SKM-1 treated with dmso at 0.1 percent for 144 hours (cell line): Measurements from ENCODE around the gene PCK2.

ENCODE experiments used
- DNase-seq: peaks from one replicate; lab custom pipeline; 2025; ENCODE audit not compliant: unreplicated experiment; lab: John Stamatoyannopoulos, UW

The PCK2 gene

DNA sequence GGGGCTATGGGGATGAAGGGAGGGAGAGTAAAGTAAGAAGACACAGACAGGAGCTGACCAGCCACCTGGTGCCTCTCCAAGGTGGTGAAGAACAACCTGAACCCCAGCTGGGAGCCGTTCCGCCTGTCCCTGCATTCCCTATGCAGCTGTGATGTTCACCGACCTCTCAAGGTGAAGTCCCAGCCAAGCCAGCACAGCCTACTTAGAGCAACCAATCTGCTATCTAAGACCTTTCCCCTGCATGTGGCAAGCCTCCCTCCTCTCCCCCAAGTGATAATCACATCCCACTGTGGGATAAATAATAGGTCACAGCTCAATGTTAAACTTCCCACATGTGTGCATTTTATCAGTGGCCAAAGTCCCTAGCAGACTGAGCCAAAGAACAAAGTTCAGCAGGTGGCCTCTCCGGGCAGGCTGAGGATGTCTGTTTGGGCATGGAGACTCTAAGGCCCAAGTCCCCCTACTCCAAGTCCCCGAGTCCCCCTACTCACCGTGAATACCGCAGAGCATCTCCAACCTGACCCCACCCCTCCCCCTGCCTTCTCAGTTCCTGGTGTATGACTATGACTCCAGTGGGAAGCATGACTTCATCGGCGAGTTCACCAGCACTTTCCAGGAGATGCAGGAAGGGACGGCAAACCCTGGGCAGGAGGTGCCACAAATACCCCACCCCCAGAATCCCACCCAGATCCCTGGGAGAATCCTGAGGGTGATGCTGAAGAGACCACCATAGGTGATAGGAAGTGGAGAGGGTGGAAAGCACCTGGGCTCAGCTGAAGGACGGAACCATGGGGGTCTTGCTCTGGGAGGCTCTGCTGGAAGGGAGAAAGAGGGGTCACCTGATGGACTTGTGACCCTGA, 19.3 kb upstream of the PCK2 start:
- no peak for DNase-seq

GRCh38 chr14:24075485-24076301, 18.4 kb upstream of the PCK2 start:
- no peak for DNase-seq

- no peak for DNase-seq
Measured at GRCh38 chr14:24076302-24076601, 17.9 kb upstream of the PCK2 start.

GRCh38 chr14:24077086-24077485, 17.0 kb upstream of the PCK2 start:
- DNase-seq, result no peak

DNA sequence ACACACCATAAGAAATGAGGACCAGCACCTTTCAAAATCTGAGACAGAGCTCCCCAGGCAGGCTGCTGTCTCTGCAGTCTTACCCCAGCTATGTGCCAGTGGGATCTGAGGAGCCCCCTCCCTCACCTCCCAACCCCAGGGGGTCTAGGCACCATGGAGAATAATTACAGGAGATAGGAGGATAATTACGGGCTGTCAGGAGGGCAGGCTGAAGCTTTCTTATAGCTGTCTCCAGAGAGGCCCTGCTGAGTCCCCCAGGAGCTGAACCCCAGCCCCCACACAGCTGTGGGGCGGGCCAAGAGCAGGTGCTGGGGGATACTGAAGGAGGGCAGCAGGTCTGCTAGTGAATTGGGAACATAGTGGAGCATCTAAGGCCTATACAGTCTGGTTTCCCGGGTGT, 16.0 kb upstream of the PCK2 start:
- no peak for DNase-seq

GRCh38 chr14:24079491-24080141, 14.5 kb upstream of the PCK2 start:
- peak; percentile 8 for DNase-seq

DNA sequence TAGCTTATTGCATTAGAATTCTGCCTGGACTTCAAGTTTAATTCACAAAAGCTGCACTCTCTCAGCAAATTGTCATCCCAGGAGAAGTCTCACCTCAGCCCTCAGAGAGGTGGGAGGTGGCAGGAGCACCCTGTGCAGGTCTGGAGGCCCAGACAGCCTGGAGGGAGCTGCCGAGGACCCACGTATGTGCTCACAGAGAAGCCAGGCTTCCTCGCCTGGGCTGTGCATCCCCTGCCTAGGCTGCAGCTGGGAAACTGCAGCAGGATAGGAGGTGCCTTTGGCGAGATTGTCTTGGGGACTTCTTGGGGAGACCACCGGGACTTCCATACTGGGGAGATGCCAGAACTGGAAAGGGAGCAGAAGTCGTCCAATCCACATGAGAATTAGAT, 14.0 kb upstream of the PCK2 start:
- DNase-seq, result no peak

DNA sequence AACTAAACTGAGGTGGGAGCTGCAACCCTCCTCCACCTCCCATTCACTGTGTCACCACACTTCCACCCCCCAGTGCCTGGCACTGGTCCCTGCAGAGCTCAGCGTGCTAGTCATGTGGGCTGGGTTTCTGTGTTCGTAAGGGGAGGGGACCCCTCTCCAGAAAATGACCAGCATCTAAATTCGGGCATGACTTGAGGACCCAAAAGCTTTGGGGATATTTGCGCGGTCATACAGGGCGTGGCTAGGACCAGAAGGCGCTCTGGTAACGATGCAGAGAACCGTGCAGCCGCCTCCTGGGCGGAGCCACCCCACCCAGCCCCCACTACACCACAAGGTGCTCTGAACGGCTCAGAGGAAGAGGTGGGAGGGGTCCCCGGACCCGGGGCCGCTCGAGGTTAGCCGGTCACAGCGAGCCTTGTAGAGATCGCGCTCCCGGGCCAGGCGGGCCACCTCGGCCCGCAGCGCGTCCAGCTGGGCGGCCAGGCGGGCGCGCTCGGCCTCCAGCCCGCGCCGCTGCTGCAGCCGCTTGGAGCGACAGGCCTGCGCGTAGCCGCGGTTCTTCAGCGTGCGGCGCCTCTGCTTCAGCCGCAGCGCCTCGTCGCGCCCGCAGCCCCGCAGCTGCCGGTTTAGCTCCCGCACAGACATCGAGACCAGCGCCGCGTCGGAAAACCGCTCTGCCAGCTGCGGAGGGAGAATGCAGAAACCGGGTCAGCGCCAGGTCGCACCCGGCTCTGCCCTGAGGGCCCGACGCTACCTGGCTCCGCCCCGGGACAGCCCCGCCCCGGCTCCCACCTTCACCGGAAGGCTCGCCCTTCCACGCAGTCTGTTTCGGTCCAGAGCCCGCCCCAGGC, 13.0 kb upstream of the PCK2 start:
- DNase-seq, result no peak

- DNase-seq, result no peak
Measured at GRCh38 chr14:24081739-24082211, 12.3 kb upstream of the PCK2 start.

DNA sequence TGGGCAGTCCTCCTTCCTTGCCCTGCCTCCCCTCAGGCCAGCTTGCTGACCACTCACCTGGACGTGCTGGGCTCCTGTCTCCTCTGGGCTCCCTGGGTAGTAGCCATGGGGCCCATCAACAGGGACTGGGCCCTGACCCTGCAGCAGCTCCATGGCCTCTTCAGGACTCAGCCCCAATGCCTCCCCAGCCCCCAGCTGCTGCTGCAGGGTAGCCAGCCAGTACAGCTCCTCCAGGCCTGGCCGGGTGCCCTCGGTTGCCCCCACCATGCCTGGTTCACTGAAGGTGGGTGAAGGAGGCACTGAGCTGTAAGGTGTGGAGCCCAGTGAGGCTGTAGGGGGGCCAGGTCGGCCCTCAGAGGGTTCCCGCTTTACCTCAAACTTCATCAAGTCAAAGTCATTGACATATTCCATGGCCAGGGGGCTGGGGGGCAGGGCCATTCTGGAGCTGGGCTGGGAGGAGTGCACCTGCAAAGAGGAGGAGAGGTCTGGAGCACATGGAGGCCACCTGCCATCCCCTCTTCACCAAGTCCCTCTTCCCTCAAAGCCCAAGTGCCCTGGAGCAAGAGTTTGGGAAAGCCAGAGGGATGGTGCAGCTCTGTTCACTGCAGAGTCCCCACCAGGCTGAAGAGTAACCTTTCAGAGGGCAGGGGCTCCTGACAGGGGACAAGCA, 11.6 kb upstream of the PCK2 start:
- no peak for DNase-seq

DNA sequence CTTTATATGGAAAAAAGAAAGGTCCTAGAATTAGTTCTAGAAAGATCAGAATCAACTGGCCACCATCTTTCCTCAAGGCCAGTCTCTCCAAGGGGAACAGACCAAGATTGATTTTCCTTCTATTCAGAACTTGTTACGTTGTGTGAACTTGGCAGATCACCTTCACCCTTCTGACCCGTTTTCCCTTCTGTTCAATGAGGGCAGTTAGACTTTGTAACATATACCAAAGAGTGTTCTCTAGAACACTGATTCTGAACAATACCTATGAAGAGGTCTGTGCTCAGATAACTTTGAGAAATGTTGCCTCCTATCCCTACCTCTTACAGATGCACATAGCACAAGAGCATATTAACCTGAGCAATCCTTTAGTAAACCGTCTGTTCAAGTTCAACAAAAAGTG, 10.6 kb upstream of the PCK2 start:
- no peak for DNase-seq

GRCh38 chr14:24084440-24084839, 9.7 kb upstream of the PCK2 start:
- DNase-seq, result no peak

DNA sequence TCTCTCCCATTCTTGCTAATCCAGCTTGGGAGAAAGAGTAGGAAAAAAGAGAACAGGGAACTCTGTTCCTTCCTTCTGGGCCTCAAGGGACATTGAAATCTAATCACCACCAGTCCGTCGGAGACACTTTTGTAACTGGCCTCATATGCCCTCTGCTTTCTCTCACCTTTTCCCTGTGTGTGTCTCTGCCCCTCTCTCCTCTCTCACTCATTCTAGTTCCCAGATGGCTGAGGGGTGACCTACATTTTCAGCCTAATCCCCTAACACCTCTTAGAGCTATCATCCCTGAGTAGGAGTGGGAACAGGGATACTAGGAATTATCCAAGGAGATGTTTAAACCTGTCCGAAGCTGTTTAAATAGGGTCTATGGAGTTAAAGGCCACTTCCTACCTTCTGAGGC, 8.9 kb upstream of the PCK2 start:
- DNase-seq, result no peak

DNA sequence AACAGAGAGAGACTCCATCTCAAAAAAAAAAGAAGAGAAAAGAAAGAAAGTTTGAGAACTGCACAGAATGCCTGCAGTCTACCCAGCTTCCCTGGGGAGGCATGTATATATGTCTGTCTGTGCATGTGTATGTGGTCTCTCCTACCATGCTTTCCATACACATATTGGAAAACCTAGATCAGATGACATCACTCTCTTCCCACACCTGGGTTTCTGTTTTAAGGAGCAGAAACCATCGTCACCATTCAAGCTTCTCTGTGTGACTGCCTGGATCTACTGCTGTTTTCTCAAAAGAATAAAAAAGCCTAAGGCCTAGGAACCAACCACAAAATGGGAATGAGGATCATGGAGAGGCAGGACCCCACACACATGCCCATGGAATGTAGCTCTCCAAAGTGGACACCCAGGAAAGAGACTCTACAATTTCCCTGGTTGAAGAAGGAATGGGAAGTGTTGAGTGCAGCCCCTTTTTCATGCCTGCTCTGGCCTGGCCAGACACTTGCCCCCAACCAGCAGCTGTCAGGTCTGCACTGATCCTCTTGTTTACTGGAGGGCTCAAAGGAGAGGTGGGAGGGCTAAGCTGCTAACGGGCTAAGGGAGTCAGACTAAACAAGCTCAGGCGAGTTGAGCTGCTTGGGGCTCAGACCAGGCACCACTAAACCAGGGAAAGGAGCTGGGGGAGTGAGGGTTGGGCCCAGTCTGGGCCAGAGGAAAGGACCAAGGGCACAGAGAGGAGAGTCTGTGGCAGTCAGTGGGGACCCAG, 7.7 kb upstream of the PCK2 start:
- no peak for DNase-seq

GRCh38 chr14:24087004-24087403, 7.1 kb upstream of the PCK2 start:
- DNase-seq, result no peak

- DNase-seq, result no peak
Measured at GRCh38 chr14:24088095-24088494, 6.0 kb upstream of the PCK2 start.

DNA sequence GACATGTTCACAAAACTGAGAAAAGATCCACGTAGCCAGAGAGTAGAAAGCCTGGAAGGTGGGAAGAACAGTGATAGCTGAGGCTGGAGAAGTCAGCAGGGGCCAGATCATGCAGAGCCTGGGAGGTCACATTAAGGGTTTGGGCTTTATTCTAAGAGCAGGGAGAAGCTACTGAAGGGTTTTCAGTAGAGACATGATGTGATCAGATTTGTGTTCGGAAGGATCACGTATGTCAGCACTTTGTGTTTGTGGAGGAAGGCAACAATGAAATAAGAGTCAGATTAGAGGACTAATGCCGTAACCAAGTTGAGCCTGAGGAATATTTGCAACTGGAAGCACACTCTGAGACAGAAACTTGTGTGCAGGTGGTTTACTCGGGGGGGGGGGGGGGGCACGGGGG, 4.2 kb upstream of the PCK2 start:
- DNase-seq, result no peak

DNA sequence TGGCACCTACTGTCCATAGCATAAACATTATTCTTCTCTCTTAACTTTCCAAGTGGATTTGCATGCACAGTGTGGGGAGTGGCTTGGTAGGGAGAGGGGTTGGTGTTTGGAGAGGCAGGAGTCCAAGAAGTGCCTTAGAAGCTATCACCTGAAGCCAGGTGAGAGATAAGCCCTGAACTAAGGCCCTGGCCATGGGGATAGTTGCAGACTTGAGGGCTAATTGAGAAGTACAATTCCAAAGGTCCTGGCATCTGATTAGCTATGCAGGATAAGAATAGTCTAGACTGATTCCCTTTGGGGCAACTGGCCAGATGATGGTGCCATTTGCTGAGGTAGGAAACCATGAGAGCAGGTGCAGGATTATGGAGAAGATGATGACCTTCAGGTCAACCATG, 2.0 kb upstream of the PCK2 start:
- no peak for DNase-seq

- no peak for DNase-seq
Measured at GRCh38 chr14:24092505-24093206, 1.5 kb upstream of the PCK2 start.
